Activated gamma-delta T cell treated with Interleukin-2 at 50 U/mL for 16 hours (primary cell): Measurements from ENCODE around the gene ZNF823.
"Not testable (repeated sequence)": the region's sequence is repeated elsewhere in the genome, so short reads cannot be mapped to it uniquely, and the experiment has no call there.

ENCODE experiments used
- DNase-seq: peaks from one replicate; pipeline ENCODE4 v3.0.0-alpha.2; 2020

ZNF823 gene

DNA sequence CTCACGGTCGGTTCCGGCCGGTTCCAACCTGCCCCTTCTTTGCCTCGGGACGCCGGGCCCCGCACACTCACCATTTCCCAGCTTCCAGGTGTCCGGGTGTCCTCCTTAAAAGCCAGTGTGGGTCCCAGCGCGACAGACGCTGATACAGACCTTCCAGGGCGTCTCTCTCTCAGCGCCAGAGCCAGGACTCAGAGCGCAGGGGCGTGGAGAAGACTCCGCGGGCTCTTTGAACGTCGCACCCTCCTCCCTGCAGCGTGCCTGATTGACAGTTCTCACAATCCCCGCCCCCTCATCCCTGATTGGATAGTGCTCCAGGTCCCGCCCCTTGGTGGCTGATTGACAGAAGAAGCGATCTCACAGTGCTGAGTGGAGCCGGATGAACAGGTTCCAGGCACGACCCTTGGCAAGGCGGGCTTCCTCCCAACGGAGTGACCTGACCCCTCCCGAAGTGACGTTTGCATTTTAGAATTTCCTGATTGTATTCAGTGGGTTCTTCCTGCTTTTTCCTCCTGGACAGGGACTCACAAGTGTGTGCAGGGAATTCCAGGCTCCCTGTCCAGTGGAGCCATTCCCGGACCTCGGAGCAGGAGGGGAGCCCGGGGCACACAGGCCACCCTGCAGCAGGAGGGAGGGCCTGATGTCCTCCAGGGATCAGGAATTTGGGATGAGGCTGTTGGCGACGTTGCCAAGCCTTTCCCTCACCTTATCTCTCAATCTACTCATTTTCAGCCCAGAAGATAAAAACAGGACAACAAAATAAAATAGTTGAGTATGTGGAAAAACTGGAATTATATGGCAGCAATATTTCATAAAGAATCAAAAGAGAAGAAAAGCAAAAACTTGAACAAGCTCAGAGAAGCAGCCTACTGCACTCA lies at the start of gene ZNF823:
Gene ZNF823 (minus strand): TSS at position 201 of the 875 bp plus-strand sequence. CDS start 127 bp downstream, at position 74.
- peak; percentile 98 for DNase-seq

DNA sequence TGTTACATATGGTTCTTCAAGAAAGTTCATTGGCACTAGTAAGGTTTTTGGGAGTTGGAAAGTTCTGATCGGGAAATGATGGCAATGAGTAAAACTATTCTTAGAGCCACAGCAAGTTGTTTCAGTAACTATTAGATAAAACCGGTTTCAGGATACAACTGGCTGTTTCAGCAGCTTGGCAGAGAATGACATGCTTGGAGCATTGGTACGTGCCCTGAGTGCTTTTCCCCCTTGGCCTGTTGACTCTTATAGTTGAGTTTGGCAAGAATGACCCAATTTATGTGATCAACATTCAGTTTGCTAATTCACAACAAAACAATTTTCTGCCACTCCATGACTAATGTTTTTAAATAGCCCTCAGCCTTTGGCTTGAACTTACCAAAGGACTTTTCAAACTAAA lies 48.8 kb upstream of the ZNF823 start:
- DNase-seq: no peak

DNA sequence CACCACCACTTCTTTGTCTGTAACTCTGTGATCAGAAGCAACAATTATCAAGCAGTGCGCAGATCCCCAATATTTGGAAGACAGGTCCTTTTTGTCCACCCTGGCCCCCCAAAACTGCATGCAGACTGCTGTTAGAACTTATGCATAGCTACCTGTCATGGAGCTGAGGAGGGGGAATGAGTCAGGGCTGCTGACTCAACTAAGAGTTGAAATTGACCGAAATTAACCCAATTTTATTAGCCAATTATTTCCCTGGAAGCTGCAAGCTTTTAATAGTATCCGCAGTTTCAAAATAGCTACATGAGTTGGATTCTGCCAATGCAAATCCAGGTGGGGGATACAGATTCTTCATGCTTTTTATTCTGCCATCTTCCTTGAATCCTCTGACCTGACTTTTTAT lies 45.6 kb upstream of the ZNF823 start:
- DNase-seq: no peak

DNA sequence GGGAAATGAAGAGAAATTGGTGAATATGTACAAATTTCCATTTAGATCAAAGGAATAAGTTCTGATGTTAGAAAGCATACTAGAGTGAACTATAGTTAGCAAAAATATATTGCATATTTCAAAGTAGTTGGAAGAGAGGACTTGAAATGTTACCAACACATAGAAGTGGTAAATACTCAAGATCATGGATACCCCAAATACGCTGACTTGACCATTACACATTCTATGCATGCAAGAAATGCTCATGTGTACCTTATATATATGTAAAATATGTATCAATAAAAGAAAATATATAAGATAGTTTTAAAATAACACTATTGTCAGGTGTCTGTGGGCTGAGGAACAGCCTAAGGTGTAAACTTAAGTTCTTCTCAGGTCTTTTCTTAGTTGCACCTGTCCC lies 45.0 kb upstream of the ZNF823 start:
- DNase-seq: no peak

DNA sequence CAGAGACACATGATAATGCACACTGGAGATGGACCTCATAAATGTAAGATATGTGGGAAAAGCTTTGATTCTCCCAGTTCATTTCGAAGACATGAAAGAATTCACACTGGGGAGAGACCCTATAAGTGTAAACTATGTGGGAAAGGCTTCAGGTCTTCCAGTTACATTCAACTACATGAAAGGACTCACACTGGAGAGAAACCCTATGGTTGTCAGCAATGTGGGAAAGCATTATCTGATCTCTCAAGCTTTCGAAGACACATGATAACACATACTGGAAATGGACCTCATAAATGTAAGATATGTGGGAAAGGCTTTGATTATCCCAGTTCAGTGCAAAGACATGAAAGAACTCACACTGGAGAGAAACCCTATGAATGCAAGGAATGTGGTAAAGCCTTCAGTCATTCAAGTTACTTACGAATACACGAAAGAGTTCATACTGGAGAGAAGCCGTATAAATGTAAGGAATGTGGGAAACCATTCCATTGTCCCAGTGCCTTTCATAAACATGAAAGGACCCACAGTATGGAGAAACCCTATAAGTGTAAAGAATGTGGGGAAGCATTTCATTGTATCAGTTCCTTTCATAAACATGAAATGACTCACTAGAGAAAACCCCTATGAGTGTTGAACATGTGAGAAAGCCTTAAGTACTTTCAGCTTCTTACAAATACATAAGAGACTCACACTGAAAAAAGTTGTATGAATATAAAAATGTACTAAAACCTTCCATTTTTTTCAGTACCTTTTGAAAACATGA lies 42.7 kb upstream of the ZNF823 start:
- DNase-seq: no peak

DNA sequence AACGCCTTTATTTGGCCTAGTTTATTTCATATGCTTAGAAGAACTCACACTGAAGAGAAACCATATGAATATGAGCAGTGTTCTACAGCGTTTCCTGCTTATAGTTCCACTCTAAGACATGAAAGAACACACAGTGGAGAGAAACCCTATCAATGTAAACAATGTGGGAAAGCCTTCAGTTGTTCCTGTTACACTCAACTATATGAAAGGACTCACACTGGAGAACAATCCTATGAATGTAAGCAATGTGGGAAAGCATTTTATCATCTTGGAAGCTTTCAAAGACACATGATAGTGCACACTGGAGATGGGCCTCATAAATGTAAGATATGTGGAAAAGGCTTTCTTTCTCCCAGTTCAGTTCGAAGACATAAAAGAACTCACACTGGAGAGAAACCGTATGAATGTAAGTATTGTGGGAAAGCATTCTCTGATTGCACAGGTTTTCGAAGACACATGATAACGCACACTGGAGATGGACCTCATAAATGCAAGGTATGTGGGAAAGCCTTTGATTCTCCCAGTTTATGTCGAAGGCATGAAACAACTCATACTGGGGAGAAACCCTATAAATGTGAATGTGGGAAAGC lies 41.8 kb upstream of the ZNF823 start:
- DNase-seq: no peak

DNA sequence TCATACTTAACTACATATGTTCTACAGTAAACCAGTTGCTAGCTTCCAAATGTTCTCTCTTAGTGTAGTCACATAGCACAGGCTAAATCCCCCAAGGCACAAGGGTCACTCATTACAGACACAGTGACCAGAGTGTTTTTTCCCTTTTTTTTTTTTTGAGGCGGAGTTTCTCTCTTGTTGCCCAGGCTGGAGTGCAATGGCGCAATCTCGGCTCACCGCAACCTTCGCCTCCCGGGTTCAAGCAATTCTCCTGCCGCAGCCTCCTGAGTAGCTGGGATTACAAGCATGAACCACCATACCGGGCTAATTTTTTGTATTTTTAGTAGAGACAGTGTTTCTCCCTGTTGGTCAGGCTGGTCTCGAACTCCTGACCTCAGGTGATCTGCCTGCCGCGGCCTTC lies 37.9 kb upstream of the ZNF823 start:
- DNase-seq: not testable (repeated sequence)

DNA sequence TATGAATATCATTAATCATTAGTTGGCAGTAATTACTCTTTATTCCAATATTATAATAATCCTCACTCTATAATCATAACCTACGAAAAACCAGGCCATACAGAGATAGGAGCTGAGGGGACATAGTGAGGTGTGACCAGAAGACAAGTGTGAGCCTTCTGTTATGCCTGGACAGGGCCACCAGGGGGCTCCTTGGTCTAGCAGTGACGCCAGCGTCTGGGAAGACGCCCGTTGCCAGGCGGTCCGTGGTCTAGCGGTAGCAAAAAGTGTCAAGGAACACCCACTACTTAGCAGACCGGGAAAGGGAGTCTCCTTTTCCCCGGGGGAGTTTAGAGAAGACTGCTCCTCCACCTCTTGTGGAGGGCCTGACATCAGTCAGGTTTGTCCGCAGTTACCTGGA lies 32.8 kb upstream of the ZNF823 start:
- DNase-seq: not testable (repeated sequence)

DNA sequence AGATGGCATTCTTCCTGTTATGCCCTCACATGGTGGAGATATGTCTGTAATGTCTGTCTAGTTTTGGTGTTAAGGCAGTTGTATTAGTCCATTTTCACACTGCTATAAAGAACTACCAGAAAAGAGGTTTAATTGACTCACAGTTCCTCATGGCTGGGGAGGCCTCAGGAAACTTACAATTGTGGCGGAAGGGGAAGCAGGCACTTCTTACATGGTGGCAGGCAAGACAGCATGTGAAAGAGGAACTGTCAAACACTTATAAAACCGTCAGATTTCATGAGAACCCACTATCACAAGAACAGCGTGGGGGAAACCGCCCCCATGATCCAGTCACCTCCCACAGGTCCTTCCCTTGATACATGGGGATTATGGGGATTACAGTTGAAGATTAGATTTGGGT lies 31.2 kb upstream of the ZNF823 start:
- no peak for DNase-seq

DNA sequence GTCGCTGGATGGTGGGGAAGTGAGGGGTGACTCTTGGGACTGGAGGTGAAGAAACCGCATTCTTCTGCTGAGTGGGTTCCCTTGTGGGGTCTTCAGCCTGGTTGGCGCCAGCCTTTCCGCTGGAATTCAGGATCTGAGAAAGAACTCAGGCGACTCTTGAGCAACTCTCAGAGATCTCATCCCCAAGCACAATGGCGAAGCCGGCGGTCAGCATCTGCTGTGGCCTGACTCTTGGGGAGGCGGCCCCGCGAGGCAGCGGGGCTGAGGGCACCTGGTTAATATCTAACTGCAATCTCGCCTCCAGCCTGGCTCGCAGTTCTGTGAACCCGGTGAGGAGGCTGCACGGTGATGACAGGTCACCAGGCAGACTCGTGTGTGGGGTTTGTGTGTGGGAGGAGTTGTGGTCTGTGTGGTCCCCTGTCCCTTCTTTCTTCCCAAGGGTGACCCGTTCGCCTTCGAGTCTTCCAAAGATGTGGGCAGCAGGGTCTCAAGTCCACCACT lies 28.9 kb upstream of the ZNF823 start:
- no peak for DNase-seq

DNA sequence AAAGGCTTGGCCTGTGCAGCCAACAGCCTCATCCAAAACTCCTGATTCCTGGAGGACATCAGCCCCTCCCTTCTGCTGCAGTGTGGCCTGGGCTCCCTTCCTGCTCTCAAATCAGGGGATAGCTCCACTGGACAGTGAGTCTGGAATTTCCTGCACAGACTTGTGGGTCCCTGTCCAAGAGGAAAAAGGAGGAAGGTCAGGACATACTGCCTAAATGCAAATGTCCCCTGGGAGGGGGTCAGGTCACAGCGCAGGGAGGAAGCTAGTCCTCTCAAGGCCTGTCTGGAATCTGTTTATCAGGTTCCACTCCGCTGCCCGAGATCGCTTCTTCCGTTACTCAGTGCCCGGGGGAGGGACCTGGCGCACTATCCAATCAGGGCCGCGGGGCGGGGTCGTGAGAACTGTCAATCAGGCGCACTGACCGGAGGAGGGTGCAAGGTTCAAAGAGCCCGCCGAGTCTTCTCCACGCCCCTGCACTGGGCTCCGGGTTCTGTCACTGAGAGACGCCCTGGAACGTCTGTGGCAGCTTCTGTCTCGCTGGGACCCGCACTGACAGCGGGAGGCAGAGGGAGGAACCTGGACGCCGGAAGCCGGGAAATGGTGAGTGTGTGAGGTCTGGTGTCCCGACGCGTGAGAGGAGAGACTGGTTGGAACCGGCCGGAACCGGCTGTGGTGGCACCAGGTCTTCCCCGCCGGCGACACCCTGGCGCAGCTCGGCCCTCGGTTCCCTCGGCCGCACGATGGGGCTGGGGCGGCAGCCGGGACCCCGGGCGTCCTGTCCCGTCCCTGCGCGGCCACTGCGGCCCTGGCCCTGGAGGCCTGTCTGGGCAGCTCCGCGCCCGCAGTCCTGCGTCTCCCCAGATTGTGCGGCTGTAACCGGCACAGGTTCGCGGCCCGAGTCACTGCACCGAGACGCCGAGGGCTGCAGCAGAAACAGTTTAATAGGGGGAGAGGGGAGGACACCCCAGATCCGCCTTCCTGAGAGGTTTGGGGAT lies 28.1 kb upstream of the ZNF823 start, which contains the start of gene ZNF441:
Gene ZNF441 (plus strand): TSS at position 404 of the 995 bp plus-strand sequence. CDS start 194 bp downstream, at position 598.
- peak; percentile 92 for DNase-seq

DNA sequence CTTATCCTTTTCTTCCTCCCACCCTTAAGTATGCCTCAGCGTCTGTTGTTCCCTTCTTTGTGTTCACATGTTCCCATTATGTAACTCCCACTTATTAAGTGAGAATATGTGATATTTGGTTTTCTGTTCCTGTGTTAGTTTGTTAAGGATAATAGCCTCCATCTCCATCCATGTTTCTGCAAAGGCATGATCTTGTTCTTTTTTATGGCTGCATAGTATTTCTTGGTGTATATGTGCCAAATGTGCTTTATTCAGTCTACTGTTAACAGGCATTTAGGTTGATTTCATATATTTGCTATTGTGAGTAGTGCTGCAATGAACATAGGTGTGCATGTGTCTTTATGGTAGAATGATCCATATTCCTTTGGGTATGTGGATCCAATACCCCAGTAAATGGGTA lies 24.9 kb upstream of the ZNF823 start:
- no peak for DNase-seq

DNA sequence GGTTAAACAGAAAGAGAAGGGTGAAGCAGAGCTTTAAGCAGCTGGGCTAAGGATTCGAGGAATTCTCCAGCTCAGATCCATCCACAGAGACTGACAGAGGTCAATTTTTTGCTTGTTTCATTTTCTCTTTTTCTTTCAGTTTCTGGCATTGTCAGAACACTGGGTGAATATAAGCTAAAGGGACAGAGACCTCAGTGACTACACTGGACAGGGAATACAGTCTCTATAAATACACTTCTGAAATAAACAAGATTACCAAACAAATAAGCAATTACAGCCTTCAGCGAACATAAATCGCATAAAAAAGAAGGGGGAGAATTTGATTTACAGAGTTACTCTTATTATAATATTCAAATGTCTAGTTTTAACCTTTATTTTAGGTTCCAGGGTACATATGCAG lies 24.4 kb upstream of the ZNF823 start:
- DNase-seq: no peak

DNA sequence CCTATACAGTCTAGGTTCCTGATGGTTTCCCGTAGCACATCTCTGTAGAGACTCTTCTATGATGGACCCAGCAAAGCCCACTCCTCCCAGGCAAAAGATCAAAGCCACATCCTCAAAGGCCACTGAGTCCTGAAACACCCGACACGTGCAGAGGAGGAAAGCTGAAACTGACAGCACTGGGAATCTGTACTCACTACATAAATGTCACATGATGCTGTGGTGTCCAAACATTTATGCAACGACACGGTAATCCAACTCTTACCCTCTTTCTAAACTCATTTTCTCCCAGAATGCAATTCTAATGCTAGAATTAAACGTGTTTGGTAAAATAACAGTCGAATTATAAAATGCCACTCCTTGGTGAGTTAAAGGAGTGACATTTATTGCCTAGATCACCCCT lies 21.1 kb upstream of the ZNF823 start:
- no peak for DNase-seq

DNA sequence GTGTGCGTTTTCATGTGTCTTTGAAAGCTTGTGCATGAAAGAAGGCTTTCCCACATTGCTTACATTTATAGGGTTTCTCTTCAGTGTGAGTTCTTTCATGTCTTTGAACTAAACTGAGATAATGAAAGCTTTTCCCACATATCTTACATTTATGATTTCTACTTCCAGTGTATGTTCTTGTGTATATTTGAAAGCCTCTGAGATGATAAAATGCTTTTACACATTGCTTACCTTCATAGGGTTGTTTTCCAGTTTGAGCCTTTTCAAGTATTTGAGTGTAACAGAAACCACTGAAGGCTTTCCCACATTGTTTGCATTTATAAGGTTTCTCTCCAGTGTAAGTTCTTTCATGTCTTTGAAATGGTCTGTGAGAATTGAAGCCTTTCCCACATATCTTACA lies 18.2 kb upstream of the ZNF823 start:
- no peak for DNase-seq

DNA sequence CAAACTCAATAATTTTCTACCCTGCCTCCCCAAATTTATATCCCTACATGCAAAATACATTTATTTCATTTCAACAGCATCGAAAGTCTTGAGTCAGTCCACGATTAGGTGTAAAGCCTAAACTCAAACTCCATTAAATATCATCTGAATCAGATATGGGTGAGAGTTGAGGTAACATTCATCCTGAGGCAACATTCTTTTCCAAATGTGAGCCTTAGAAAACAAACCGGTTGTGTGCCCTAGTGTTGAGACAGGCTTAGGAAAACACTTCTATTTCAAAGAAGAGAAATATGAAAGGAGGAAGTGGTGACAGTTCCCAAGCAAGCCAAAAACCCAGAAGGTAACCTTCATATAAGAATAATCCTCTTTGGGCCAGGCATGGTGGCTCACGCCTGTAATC lies 15.9 kb upstream of the ZNF823 start:
- no peak for DNase-seq

DNA sequence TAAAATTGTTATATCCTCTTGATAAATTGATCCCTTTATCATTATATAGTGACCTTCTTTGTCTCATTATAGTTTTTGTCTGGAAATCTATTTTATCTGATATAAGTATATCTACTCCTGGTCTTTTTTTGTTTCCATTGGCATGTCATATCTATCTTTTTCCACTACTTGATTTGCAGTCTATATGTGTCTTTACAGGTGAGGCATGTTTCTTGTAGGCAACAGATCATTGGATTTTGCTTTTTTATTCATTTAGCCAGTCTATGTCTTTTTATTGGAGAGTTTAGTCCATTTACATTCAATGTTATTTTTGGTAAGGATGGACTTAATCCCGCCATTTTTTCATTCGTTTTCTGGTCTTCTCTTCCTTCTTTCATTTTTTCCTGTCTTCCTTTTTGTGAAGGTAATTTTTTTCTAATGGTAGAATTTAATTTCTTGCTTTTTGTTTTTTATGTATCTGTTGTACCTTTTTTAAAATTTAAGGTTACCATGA lies 13.5 kb upstream of the ZNF823 start:
- DNase-seq: no peak

DNA sequence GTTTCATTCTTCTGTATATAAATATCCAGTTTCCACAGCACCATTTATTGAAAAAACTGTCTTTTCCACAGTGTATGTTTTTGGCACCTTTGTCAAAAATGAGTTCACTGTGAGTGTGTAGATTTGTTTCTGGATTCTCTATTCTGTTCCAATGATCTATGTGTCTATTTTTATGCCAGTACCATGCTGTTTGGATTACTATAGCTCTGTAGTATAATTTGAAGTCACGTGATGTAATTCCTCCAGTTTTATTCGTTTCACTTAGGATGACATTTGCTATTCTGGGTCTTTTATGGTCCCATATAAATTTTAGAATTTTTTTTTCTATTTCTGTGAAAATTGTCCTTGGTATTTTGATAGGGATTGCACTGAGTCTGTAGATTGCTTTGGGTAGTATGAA lies 11.0 kb upstream of the ZNF823 start:
- DNase-seq: no peak

DNA sequence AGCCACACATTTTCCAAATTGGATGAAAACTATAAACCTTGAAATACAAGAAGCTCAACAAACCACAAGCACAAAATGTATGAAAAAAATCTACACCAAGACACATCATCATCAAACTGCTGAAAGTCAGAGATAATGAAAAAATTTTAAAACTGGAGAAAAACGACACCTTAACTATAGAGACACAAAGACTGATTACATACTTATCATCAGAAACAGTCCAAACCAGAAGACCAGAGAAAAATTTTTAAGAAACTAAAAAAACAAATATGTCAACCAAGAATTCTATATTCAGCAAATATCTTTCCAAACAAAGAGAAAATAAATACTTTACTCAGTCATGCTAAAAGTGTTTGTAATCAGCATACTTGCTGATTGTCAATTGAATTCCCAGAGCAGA lies 8.5 kb upstream of the ZNF823 start:
- DNase-seq: no peak

DNA sequence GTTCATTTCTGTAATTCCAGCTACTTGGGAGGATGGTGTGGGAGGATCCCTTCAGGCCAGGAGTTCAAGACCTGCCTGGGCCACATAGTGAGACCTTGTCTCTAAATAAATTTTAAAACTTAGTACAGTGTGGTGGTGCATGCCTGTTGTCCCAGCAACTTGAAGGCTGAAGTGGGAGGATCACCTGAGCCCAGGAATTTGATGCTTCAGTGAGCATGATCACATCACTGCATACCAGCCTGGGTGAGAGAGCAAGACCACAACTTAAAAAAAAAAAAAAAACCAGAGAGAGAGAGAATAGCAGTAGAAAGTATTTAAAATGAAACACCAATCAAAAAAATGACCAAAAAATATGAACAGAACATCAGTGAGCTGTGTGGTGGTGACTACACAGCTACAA lies 7.1 kb upstream of the ZNF823 start:
- no peak for DNase-seq

DNA sequence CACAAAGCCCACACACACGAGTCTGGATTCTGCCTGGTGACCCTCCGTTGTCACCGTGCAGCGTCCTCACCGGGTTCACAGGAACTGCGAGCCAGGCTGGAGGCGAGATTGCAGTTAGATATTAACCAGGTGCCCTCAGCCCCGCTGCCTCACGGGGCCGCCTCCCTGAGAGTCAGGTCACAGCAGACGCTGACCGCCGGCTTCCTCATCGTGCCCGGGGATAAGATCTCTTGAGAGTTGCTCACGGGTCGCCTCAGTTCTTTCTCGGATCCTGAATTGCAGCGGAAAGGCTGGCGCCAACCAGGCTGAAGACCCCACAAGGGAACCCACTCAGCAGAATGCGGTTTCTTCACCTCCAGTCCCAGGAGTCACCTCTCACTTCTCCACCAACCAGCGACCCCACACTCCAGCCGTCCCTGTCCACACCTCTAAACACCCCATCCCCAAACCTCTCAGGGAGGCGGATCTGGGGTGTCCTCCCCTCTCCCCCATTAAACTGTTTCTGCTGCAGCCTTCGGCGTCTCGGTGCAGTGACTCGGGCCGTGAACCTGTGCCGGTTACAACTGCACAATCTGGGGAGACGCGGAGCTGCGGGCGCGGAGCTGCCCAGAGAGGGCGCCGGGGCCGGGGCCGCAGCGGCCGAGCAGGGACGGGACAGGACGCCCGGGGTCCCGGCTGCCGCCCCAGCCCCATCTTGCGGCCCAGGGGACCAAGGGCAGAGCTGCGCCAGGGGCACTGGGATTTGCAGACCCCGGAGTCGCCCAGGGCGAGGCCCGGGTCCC lies 591 bp downstream of the ZNF823 start:
- peak; percentile 32 for DNase-seq
